CD4-positive, alpha-beta T cell (primary cell): ENCODE results near the gene SYT11. TPM values are rescaled to one million over a fixed set of nuclear protein-coding genes. Genes with fewer than 3 reads are reported as not detected.
"Not testable (repeated sequence)": the region's sequence is repeated elsewhere in the genome, so short reads cannot be mapped to it uniquely, and the experiment has no call there.

ENCODE experiments used
- ATAC-seq: fragments of 200-7000 bp; cut with Tn5 transposase; one replicate; pipeline ENCODE4 v1.10.0; 2022; ENCODE audit warnings: mild to moderate bottlenecking; ENCODE audit not compliant: poor library complexity
- CTCF ChIA-PET: fragments of 350-600 bp; sonication (Branson Sonifier 250); formaldehyde crosslinking; loops from one replicate; lab custom pipeline; 2021; ENCODE audit warnings: antibody characterized with exemption, inconsistent platforms; lab: Charles Lee
- POLR2A ChIA-PET: fragments of 350-600 bp; sonication (Branson Sonifier 250); formaldehyde crosslinking; loops from one replicate; lab custom pipeline; 2021; ENCODE audit warnings: antibody characterized with exemption, inconsistent platforms; lab: Charles Lee
- DNase-seq, 14 experiments: peaks; one replicate each; pipeline ENCODE4 v3.0.0-alpha.2; 2013 to 2020; ENCODE audit warnings: mixed read lengths in 2 of 14
- H3K27ac ChIP-seq, 2 donors: one replicate each; pipeline versions ENCODE4 v1.5.1 to v1.7.0; 2013; ENCODE audit warnings: low read length in 2 of 2, low read depth in 1 of 2, mild to moderate bottlenecking in 1 of 2
- H3K27me3 ChIP-seq, 2 experiments: 1 replicate in 1 of 2; 2 replicates in 1 of 2; pipeline versions ENCODE4 v1.6.1 to v1.7.0; 2013; ENCODE audit warnings: low read length in 2 of 2, control low read depth in 1 of 2, mild to moderate bottlenecking in 1 of 2, moderate library complexity in 1 of 2; ENCODE audit not compliant: insufficient read depth in 2 of 2, control insufficient read depth in 1 of 2
- H3K36me3 ChIP-seq: one replicate; pipeline ENCODE4 v1.6.1; 2013; ENCODE audit warnings: low read length, control low read depth; ENCODE audit not compliant: insufficient read depth
- H3K4me1 ChIP-seq: one replicate; pipeline ENCODE4 v1.6.1; 2013; ENCODE audit warnings: low read length, control low read depth; ENCODE audit not compliant: insufficient read depth
- H3K4me3 ChIP-seq: one replicate; pipeline ENCODE4 v1.5.1; 2013; ENCODE audit warnings: mild to moderate bottlenecking, low read length, moderate library complexity
- H3K9me3 ChIP-seq, 2 experiments: 1 replicate in 1 of 2; 2 replicates in 1 of 2; pipeline versions ENCODE4 v1.6.1 to v1.7.0; 2013; ENCODE audit warnings: low read length in 2 of 2, mild to moderate bottlenecking in 2 of 2, control low read depth in 1 of 2, moderate library complexity in 1 of 2; ENCODE audit not compliant: control insufficient read depth in 1 of 2, insufficient read depth in 1 of 2
- H3K27ac Mint-ChIP-seq: one replicate; pipeline ENCODE4 v1.8.0; 2020; ENCODE audit warnings: mixed read lengths
- H3K27me3 Mint-ChIP-seq: one replicate; pipeline ENCODE4 v1.8.0; 2021; ENCODE audit warnings: mixed read lengths
- H3K36me3 Mint-ChIP-seq: one replicate; pipeline ENCODE4 v1.8.0; 2021; ENCODE audit warnings: low read depth, mixed read lengths
- H3K4me1 Mint-ChIP-seq: one replicate; pipeline ENCODE4 v1.8.0; 2021; ENCODE audit warnings: low read depth, mixed read lengths
- H3K4me3 Mint-ChIP-seq: one replicate; pipeline ENCODE4 v1.8.0; 2020; ENCODE audit warnings: mild to moderate bottlenecking, mixed read lengths
- H3K9me3 Mint-ChIP-seq: one replicate; pipeline ENCODE4 v1.8.0; 2020; ENCODE audit warnings: mixed read lengths
- CTCF ChIP-seq: fragments of 200-600 bp; IDR thresholded peaks from one replicate; pipeline ENCODE4 v1.8.0; 2022; ENCODE audit warnings: antibody characterized with exemption, mild to moderate bottlenecking
- intact Hi-C, 2 experiments: fragments of 100-400 bp; cut with DNase I in 1 of 2; cut with micrococcal nuclease in 1 of 2; formaldehyde crosslinking; loops; one replicate each; pipeline versions ENCODE4 v1.15.1 to v1.9.0; 2023 to 2025; cut with DNase I, micrococcal nuclease
- total RNA-seq, 174 experiments: library from RNA in 2 of 174; stranded (reverse) in 2 of 174; gene quantifications; one replicate each; pipeline ENCODE4 v1.2.3 and lab custom pipeline; 2021 to 2026

SYT11 gene
- total RNA-seq, 2 experiments from 2014 or later = 6.1 to 6.3 TPM

- CTCF ChIA-PET = no interaction called here
- no peaks in the 10 kb centered on the region for H3K9me3 Mint-ChIP-seq
- H3K27ac Mint-ChIP-seq = peak overlapping the region; percentile 7
- no peaks in the 10 kb centered on the region for H3K27me3 Mint-ChIP-seq
- peaks cover 11% of the 10 kb centered on the region for H3K36me3 ChIP-seq
- peaks cover 20% of the 10 kb centered on the region for H3K4me1 Mint-ChIP-seq
- no peaks in the 10 kb centered on the region for H3K9me3 ChIP-seq
- intact Hi-C loops = no loop called here
- H3K4me3 ChIP-seq = no peak overlapping the region
- DNase-seq = no peak
- H3K4me3 Mint-ChIP-seq = no peak overlapping the region
- POLR2A ChIA-PET = no interaction called here
- TF ChIP-seq CTCF = no peak
- H3K36me3 Mint-ChIP-seq = peaks cover 18% of the 10 kb centered on the region
- peaks cover 9% of the 10 kb centered on the region for H3K4me1 ChIP-seq
- H3K27me3 ChIP-seq = no peaks in the 10 kb centered on the region
- ATAC-seq = no peak
- H3K27ac ChIP-seq = no peak overlapping the region
Measured at GRCh38 chr1:155833665-155834295, 25.6 kb upstream of the SYT11 start.

GRCh38 chr1:155834296-155834926 is 25.0 kb upstream of the SYT11 start:
- Mint-ChIP-seq H3K4me1 (peaks cover 20% of the 10 kb centered on the region), H3K27ac (peak overlapping the region; percentile 7), H3K4me3 (no peak overlapping the region), H3K9me3 (no peaks in the 10 kb centered on the region), H3K27me3 (no peaks in the 10 kb centered on the region), H3K36me3 (peaks cover 20% of the 10 kb centered on the region)
- Histone ChIP-seq H3K27me3 (no peaks in the 10 kb centered on the region), H3K4me1 (peaks cover 9% of the 10 kb centered on the region), H3K9me3 (no peaks in the 10 kb centered on the region), H3K4me3 (no peak overlapping the region), H3K27ac (no peak overlapping the region), H3K36me3 (peaks cover 11% of the 10 kb centered on the region)
- DNase-seq (no peak), ATAC-seq (no peak)
- CTCF ChIA-PET = no interaction called here
- no peak for TF ChIP-seq CTCF
- POLR2A ChIA-PET = no interaction called here
- intact Hi-C loops = no loop called here

GRCh38 chr1:155834927-155835399 is 24.4 kb upstream of the SYT11 start:
- H3K27ac ChIP-seq, DNase-seq, ATAC-seq, H3K4me1 ChIP-seq, POLR2A ChIA-PET, intact Hi-C loops, H3K36me3 ChIP-seq, CTCF ChIA-PET, H3K27me3 ChIP-seq, H3K4me3 Mint-ChIP-seq, H3K9me3 ChIP-seq, H3K27ac Mint-ChIP-seq, H3K27me3 Mint-ChIP-seq, H3K9me3 Mint-ChIP-seq, H3K4me3 ChIP-seq: not testable (repeated sequence)
- Mint-ChIP-seq H3K36me3 (peaks cover 23% of the 10 kb centered on the region), H3K4me1 (peaks cover 23% of the 10 kb centered on the region)
